ENCODE measurements around the gene APP.

Gene APP

GRCh38 chr21:26011292-26011940 is 159.2 kb downstream of the APP start:
- TF ChIP-seq, protein P1, sequence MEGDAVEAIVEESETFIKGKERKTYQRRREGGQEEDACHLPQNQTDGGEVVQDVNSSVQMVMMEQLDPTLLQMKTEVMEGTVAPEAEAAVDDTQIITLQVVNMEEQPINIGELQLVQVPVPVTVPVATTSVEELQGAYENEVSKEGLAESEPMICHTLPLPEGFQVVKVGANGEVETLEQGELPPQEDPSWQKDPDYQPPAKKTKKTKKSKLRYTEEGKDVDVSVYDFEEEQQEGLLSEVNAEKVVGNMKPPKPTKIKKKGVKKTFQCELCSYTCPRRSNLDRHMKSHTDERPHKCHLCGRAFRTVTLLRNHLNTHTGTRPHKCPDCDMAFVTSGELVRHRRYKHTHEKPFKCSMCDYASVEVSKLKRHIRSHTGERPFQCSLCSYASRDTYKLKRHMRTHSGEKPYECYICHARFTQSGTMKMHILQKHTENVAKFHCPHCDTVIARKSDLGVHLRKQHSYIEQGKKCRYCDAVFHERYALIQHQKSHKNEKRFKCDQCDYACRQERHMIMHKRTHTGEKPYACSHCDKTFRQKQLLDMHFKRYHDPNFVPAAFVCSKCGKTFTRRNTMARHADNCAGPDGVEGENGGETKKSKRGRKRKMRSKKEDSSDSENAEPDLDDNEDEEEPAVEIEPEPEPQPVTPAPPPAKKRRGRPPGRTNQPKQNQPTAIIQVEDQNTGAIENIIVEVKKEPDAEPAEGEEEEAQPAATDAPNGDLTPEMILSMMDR (IDR thresholded peaks at IDR 0.05; ENCODE audit: insufficient read depth, low read length) = no peak
- TF ChIP-seq POLR2AphosphoS5 (IDR thresholded peaks at IDR 0.05; ENCODE audit: low read depth) (no peak), SPI1 (IDR thresholded peaks at IDR 0.05; ENCODE audit: borderline replicate concordance, low read depth) (no peak), REST (IDR thresholded peaks at IDR 0.05; ENCODE audit: insufficient replicate concordance, low read depth) (no peak), GABPA (IDR thresholded peaks at IDR 0.05; ENCODE audit: low read depth) (no peak)
- no peak overlapping the region for H3K4me3 ChIP-seq (replicated peaks; ENCODE audit: insufficient read depth, low read length)
- no peak for DNase-seq (ENCODE audit: low read depth in 1 of 2, low spot score in 1 of 2)
- no peak overlapping the region for H3K27ac ChIP-seq (replicated peaks)
- H3K27me3 ChIP-seq (ENCODE audit: insufficient read depth, poor library complexity, severe bottlenecking) = no peaks in the 10 kb centered on the region

- Histone ChIP-seq H3K27me3 (ENCODE audit: insufficient read depth, poor library complexity, severe bottlenecking) (no peaks in the 10 kb centered on the region), H3K27ac (replicated peaks) (no peak overlapping the region), H3K4me3 (replicated peaks; ENCODE audit: insufficient read depth, low read length) (no peak overlapping the region)
- no peak for TF ChIP-seq GABPA (IDR thresholded peaks at IDR 0.05; ENCODE audit: low read depth)
- no peak for TF ChIP-seq POLR2AphosphoS5 (IDR thresholded peaks at IDR 0.05; ENCODE audit: low read depth)
- TF ChIP-seq, protein P1 (IDR thresholded peaks at IDR 0.05; ENCODE audit: insufficient read depth, low read length) = no peak
- TF ChIP-seq REST (IDR thresholded peaks at IDR 0.05; ENCODE audit: insufficient replicate concordance, low read depth) = no peak
- no peak; the same call in 1 of the 2 replicates for TF ChIP-seq SPI1 (IDR thresholded peaks at IDR 0.05; ENCODE audit: borderline replicate concordance, low read depth)
- no peak for DNase-seq (ENCODE audit: low read depth in 1 of 2, low spot score in 1 of 2)
Observed at GRCh38 chr21:26007951-26008498, 162.5 kb downstream of the APP start.

DNA sequence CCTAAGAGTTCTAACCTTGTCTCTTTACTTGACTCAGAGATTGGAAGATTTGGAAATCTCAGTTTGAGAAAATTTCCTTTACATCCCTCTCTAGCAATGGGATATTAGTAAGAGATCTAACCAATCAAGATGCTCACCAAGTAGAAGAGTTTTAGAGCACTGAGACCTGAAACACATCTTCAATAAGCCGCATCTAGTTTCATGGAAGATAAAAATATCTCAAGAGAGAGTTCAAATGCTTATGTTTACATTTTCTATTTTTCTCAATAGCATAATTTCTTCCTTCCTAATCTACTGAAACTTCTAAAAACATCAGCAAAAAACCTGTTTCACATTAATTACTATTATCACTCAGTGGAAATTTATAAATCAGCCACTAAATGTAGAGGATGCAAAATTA is 165.1 kb downstream of the APP start:
- Histone ChIP-seq H3K27ac (replicated peaks) (no peak overlapping the region), H3K4me3 (replicated peaks; ENCODE audit: insufficient read depth, low read length) (no peak overlapping the region), H3K27me3 (ENCODE audit: insufficient read depth, poor library complexity, severe bottlenecking) (no peaks in the 10 kb centered on the region)
- TF ChIP-seq SPI1 (IDR thresholded peaks at IDR 0.05; ENCODE audit: borderline replicate concordance, low read depth) (no peak), GABPA (IDR thresholded peaks at IDR 0.05; ENCODE audit: low read depth) (no peak), REST (IDR thresholded peaks at IDR 0.05; ENCODE audit: insufficient replicate concordance, low read depth) (no peak), POLR2AphosphoS5 (IDR thresholded peaks at IDR 0.05; ENCODE audit: low read depth) (no peak)
- TF ChIP-seq, protein P1 (IDR thresholded peaks at IDR 0.05; ENCODE audit: insufficient read depth, low read length) = no peak
- DNase-seq (ENCODE audit: low read depth in 1 of 2, low spot score in 1 of 2) = no peak
